A549 (cell line): ENCODE results near the gene LSG1. TPM values are rescaled to one million over a fixed set of nuclear protein-coding genes. Genes with fewer than 3 reads are reported as not detected.

Experiments used
- ATAC-seq, 2 experiments: fragments of 200-7000 bp in 1 of 2; fragments of >200 bp in 1 of 2; cut with Nextera tagmentation in 1 of 2; cut with Tn5 transposase in 1 of 2; 3 replicates each; pipeline versions ENCODE4 v1.8.0 to v1.9.1; 2018 to 2020; ENCODE audit warnings: mild to moderate bottlenecking in 1 of 2, moderate library complexity in 1 of 2
- CTCF ChIA-PET: fragments of 300-600 bp; sonication (Branson Sonifier 250); formaldehyde crosslinking; extraction: SDS; loops from one replicate; lab custom pipeline; 2021; ENCODE audit warnings: antibody characterized with exemption, inconsistent platforms; lab: Yijun Ruan, JAX
- POLR2A ChIA-PET: fragments of 350-600 bp; formaldehyde crosslinking; extraction: SDS; loops from one replicate; lab custom pipeline; 2021; ENCODE audit warnings: antibody characterized with exemption, inconsistent platforms; lab: Yijun Ruan, JAX
- DNase-seq, 2 experiments: peaks; one replicate each; pipeline versions ENCODE4 v3.0.0 to v3.0.0-alpha.2; 2011 to 2016; ENCODE audit warnings: low read depth in 1 of 2, low spot score in 1 of 2
- FAIRE-seq: peaks from 2 replicates; lab custom pipeline; 2011; peaks lifted over from hg19 to GRCh38; lab: Jason Lieb, UNC
- H3K27ac ChIP-seq, 2 experiments: fragments of >200 bp; sonication (Bioruptor Twin); formaldehyde crosslinking; 3 replicates each; pipeline ENCODE4 v1.5.1; 2016 to 2017
- H3K4me1 ChIP-seq: fragments of >200 bp; sonication (Bioruptor Twin); formaldehyde crosslinking; 3 replicates; pipeline ENCODE4 v1.6.1; 2016
- H3K4me2 ChIP-seq: fragments of >200 bp; sonication (Bioruptor Twin); formaldehyde crosslinking; 3 replicates; pipeline ENCODE4 v1.6.1; 2016
- H3K4me3 ChIP-seq: fragments of >200 bp; sonication (Bioruptor Twin); formaldehyde crosslinking; 3 replicates; pipeline ENCODE4 v1.5.1; 2016
- H3K9me3 ChIP-seq: fragments of >200 bp; sonication (Bioruptor Twin); formaldehyde crosslinking; 3 replicates; pipeline ENCODE4 v1.6.1; 2016
- CBX2 ChIP-seq: fragments of 200-600 bp; sonication (generic); IDR thresholded peaks from 2 replicates; pipeline ENCODE4 v1.6.1; 2016; ENCODE audit warnings: low read depth, mild to moderate bottlenecking, borderline replicate concordance
- CBX8 ChIP-seq: fragments of 200-600 bp; sonication (generic); IDR thresholded peaks from 2 replicates; pipeline ENCODE4 v1.6.1; 2016
- CHD2 ChIP-seq: fragments of 150-350 bp; IDR thresholded peaks from 2 replicates; pipeline ENCODE4 v1.6.1; 2014; ENCODE audit warnings: low read length; ENCODE audit not compliant: partially characterized antibody
- FOSB ChIP-seq: fragments of 250-450 bp; sonication (Bioruptor Pico); IDR thresholded peaks from 2 replicates; pipeline ENCODE4 v1.5.0; 2020; ENCODE audit warnings: mild to moderate bottlenecking, moderate library complexity
- GATA3 ChIP-seq: IDR thresholded peaks from 2 replicates; pipeline ENCODE4 v1.6.1; 2012; ENCODE audit warnings: borderline replicate concordance
- HOXB5 ChIP-seq: fragments of 250-450 bp; sonication (Bioruptor Pico); IDR thresholded peaks from 2 replicates; pipeline ENCODE4 v1.5.0; 2020; ENCODE audit warnings: mild to moderate bottlenecking, moderate library complexity
- KDM1A ChIP-seq: fragments of 200-600 bp; sonication (generic); IDR thresholded peaks from 2 replicates; pipeline ENCODE4 v1.6.1; 2016; ENCODE audit warnings: low read depth, mild to moderate bottlenecking
- MAFK ChIP-seq: fragments of 450-650 bp; IDR thresholded peaks from 2 replicates; pipeline ENCODE4 v1.6.1; 2014; ENCODE audit not compliant: partially characterized antibody
- MAZ ChIP-seq: fragments of 150-350 bp; IDR thresholded peaks from 2 replicates; pipeline ENCODE4 v1.6.1; 2014; ENCODE audit warnings: antibody characterized with exemption, low read depth, low read length, borderline replicate concordance
- NPAS2 ChIP-seq: fragments of 250-450 bp; sonication (Bioruptor Pico); IDR thresholded peaks from 2 replicates; pipeline ENCODE4 v1.8.0; 2022; ENCODE audit warnings: mild to moderate bottlenecking, moderate library complexity, borderline replicate concordance
- POLR2AphosphoS2 ChIP-seq: conservative IDR thresholded peaks from 2 replicates; pipeline ENCODE4 v1.6.1; 2012; ENCODE audit warnings: low read length, improper control_type of control experiment, inconsistent platforms
- RAD21 ChIP-seq, 2 experiments: fragments of >200 bp in 1 of 2; sonication (Bioruptor Twin) in 1 of 2; formaldehyde crosslinking in 1 of 2; IDR thresholded peaks in 1 of 2; conservative IDR thresholded peaks in 1 of 2; 2 replicates in 1 of 2; 3 replicates in 1 of 2; pipeline ENCODE4 v1.6.1; 2012 to 2018; ENCODE audit warnings: inconsistent platforms in 1 of 2
- RARB ChIP-seq: fragments of 250-450 bp; sonication (Bioruptor Pico); IDR thresholded peaks from 2 replicates; pipeline ENCODE4 v1.8.0; 2021; ENCODE audit warnings: mild to moderate bottlenecking, moderate library complexity
- RFX5 ChIP-seq: fragments of 450-650 bp; IDR thresholded peaks from 2 replicates; pipeline ENCODE4 v1.7.1; 2014; ENCODE audit warnings: antibody characterized with exemption, mild to moderate bottlenecking, moderate library complexity
- RNF2 ChIP-seq: fragments of 200-600 bp; sonication (generic); IDR thresholded peaks from 2 replicates; pipeline ENCODE4 v1.6.1; 2016; ENCODE audit warnings: low read depth, mild to moderate bottlenecking, antibody characterized with exemption, moderate library complexity, borderline replicate concordance
- TFCP2L1 ChIP-seq: fragments of 250-450 bp; sonication (Bioruptor Pico); IDR thresholded peaks from 2 replicates; pipeline ENCODE4 v1.5.0; 2021; ENCODE audit warnings: mild to moderate bottlenecking
- ZC3H11A ChIP-seq: fragments of 450-650 bp; IDR thresholded peaks from 2 replicates; pipeline ENCODE4 v1.6.1; 2014; ENCODE audit warnings: antibody characterized with exemption, mild to moderate bottlenecking
- ZNF302 ChIP-seq: fragments of 250-450 bp; sonication (Bioruptor Pico); IDR thresholded peaks from 2 replicates; pipeline ENCODE4 v1.9.0; 2021; ENCODE audit warnings: inconsistent platforms, mild to moderate bottlenecking, moderate library complexity
- WGBS: methylation state at CpG from one replicate; pipeline ENCODE4 v1.1.6; 2017; ENCODE audit errors: missing lambda C conversion rate; 5-methylcytosine and 5-hydroxymethylcytosine counted together
- polyA plus RNA-seq, 4 experiments: library from polyadenylated mRNA; depleted of rRNA in 3 of 4; stranded (reverse); fragments of >200 nt; fragmentation: RNase III in 1 of 4; extraction: RNeasy Plus Mini Kit Qiagen cat#74134 plus additional on column Dnase treatment in 1 of 4; gene quantifications; 2 replicates in 3 of 4; 3 replicates in 1 of 4; pipeline ENCODE4 v1.2.3, GENCODE V29; 2011 to 2017
- TF ChIP-seq, protein P1 (sequence below): IDR thresholded peaks from 2 replicates; pipeline ENCODE4 v1.6.1; 2012; ENCODE audit warnings: low read depth, borderline replicate concordance
- TF ChIP-seq, protein P2 (sequence below): fragments of >200 bp; sonication (Bioruptor Twin); formaldehyde crosslinking; IDR thresholded peaks from 2 replicates; pipeline ENCODE4 v1.6.1; 2016
- TF ChIP-seq, protein P3 (sequence below): fragments of 200-600 bp; sonication (generic); IDR thresholded peaks from 2 replicates; pipeline ENCODE4 v1.6.1; 2016; ENCODE audit warnings: antibody characterized with exemption, mild to moderate bottlenecking, moderate library complexity
- TF ChIP-seq, protein P4 (sequence below): fragments of 150-350 bp; IDR thresholded peaks from 2 replicates; pipeline ENCODE4 v1.6.1; 2014; ENCODE audit warnings: low read depth, mild to moderate bottlenecking, low read length

The LSG1 gene
- polyA plus RNA-seq, 2 of the 4 experiments (the other 2 are of a cell fraction), result 37.4 to 70.3 TPM

DNA sequence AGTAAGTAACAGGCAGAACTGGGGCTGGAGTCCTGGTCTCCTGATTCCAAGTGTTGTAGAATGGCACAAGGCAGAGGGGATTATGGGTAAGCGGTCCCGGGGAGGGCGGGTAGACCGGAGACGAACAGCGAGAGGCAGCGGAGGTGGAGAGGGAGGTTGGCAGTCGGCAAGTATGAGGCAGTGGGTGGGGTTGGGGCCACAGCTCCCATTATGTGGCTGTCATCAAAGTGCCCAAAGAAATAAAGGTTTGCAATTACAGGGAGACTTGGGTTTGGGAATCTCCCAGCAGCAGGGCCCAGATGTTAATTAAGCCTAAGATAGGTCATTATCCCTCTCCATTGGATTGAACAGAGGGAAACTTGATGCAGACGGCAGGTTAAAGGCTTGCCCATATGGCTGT lies 30.6 kb upstream of the LSG1 start:
- Histone ChIP-seq H3K4me2 (no peak overlapping the region), H3K4me3 (no peak overlapping the region), H3K9me3 (peaks cover 4% of the 10 kb centered on the region; the same call in 1 of the 3 replicates), H3K27ac (no peak overlapping the region), H3K4me1 (no peaks in the 10 kb centered on the region)
- DNase-seq (no peak), FAIRE-seq (no peak), ATAC-seq (no peak)
- TF ChIP-seq, protein P1, sequence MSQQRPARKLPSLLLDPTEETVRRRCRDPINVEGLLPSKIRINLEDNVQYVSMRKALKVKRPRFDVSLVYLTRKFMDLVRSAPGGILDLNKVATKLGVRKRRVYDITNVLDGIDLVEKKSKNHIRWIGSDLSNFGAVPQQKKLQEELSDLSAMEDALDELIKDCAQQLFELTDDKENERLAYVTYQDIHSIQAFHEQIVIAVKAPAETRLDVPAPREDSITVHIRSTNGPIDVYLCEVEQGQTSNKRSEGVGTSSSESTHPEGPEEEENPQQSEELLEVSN, result no peak
- TF ChIP-seq MAZ (no peak), RAD21 (conservative IDR thresholded peaks at IDR 0.05 in 1 of 2, IDR thresholded peaks at IDR 0.05 in 1 of 2) (no peak), NPAS2 (CRISPR knock-in tag) (no peak), POLR2AphosphoS2 (no peak), HOXB5 (CRISPR knock-in tag) (no peak), KDM1A (no peak), CBX2 (no peak), MAFK (no peak), TFCP2L1 (CRISPR knock-in tag) (no peak), FOSB (CRISPR knock-in tag) (no peak)
- TF ChIP-seq, protein P2, sequence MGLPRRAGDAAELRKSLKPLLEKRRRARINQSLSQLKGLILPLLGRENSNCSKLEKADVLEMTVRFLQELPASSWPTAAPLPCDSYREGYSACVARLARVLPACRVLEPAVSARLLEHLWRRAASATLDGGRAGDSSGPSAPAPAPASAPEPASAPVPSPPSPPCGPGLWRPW, result no peak
- TF ChIP-seq, protein P3, sequence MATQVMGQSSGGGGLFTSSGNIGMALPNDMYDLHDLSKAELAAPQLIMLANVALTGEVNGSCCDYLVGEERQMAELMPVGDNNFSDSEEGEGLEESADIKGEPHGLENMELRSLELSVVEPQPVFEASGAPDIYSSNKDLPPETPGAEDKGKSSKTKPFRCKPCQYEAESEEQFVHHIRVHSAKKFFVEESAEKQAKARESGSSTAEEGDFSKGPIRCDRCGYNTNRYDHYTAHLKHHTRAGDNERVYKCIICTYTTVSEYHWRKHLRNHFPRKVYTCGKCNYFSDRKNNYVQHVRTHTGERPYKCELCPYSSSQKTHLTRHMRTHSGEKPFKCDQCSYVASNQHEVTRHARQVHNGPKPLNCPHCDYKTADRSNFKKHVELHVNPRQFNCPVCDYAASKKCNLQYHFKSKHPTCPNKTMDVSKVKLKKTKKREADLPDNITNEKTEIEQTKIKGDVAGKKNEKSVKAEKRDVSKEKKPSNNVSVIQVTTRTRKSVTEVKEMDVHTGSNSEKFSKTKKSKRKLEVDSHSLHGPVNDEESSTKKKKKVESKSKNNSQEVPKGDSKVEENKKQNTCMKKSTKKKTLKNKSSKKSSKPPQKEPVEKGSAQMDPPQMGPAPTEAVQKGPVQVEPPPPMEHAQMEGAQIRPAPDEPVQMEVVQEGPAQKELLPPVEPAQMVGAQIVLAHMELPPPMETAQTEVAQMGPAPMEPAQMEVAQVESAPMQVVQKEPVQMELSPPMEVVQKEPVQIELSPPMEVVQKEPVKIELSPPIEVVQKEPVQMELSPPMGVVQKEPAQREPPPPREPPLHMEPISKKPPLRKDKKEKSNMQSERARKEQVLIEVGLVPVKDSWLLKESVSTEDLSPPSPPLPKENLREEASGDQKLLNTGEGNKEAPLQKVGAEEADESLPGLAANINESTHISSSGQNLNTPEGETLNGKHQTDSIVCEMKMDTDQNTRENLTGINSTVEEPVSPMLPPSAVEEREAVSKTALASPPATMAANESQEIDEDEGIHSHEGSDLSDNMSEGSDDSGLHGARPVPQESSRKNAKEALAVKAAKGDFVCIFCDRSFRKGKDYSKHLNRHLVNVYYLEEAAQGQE, result no peak
- CTCF ChIA-PET, result no interaction called here
- POLR2A ChIA-PET, result no interaction called here
- WGBS, result 74% methylated on average over 9 of the region's 9 CpGs

DNA sequence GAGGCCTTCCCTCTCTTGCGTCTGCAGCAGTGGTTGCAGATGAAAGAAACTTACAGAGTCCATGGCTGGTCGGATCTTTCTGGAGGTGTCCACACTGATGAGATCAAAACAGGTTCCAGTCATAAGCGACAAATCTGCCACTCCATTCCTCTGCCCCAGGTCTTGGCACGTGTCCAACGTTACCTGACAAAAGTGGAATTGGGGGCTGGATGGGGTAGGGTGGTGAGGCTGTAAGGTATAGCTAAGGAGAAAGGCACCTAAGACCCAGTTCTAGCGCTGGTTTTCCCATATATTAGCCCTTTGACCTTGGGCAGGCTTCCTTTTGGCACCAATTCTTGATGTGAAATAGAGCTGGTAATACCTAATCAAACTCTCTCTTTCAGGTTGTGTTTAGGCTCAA lies 24.7 kb upstream of the LSG1 start:
- Histone ChIP-seq H3K27ac (no peak overlapping the region), H3K4me2 (no peak overlapping the region), H3K9me3 (peaks cover 4% of the 10 kb centered on the region; the same call in 1 of the 3 replicates), H3K4me1 (no peaks in the 10 kb centered on the region), H3K4me3 (no peak overlapping the region)
- TF ChIP-seq CHD2 (no peak), RARB (CRISPR knock-in tag) (no peak), CBX8 (no peak), ZNF302 (no peak), GATA3 (no peak), RFX5 (no peak), RNF2 (no peak), TFCP2L1 (CRISPR knock-in tag) (no peak), ZC3H11A (no peak), RAD21 (conservative IDR thresholded peaks at IDR 0.05 in 1 of 2, IDR thresholded peaks at IDR 0.05 in 1 of 2) (no peak)
- TF ChIP-seq, protein P1, result no peak
- TF ChIP-seq, protein P2, result no peak
- TF ChIP-seq, protein P4, sequence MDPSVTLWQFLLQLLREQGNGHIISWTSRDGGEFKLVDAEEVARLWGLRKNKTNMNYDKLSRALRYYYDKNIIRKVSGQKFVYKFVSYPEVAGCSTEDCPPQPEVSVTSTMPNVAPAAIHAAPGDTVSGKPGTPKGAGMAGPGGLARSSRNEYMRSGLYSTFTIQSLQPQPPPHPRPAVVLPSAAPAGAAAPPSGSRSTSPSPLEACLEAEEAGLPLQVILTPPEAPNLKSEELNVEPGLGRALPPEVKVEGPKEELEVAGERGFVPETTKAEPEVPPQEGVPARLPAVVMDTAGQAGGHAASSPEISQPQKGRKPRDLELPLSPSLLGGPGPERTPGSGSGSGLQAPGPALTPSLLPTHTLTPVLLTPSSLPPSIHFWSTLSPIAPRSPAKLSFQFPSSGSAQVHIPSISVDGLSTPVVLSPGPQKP, result no peak
- FAIRE-seq (no peak), DNase-seq (no peak), ATAC-seq (no peak)
- WGBS, result 28% methylated on average over 4 of the region's 6 CpGs
- ChIA-PET POLR2A (no interaction called here), CTCF (interaction anchor here (1.1 kb wide), 1 partner anchor 14 kb away, joined by 4 read pairs; no protein-coding TSS in a partner anchor)
